GM12874 (cell line): ENCODE results near the gene GLRA1.

ENCODE experiments used
- CTCF ChIP-seq: IDR thresholded peaks from 2 replicates; pipeline ENCODE4 v1.5.1; 2011; ENCODE audit warnings: low read depth, mild to moderate bottlenecking, control low read depth, low read length, moderate library complexity; ENCODE audit not compliant: insufficient read depth

Gene GLRA1

GRCh38 chr5:151924564-151925301 is at the start of gene GLRA1:
Gene GLRA1, minus strand, starts transcription at chr5:151924851. Its CDS starts 302 bp downstream, at chr5:151924549.
- no peak for TF ChIP-seq CTCF

DNA sequence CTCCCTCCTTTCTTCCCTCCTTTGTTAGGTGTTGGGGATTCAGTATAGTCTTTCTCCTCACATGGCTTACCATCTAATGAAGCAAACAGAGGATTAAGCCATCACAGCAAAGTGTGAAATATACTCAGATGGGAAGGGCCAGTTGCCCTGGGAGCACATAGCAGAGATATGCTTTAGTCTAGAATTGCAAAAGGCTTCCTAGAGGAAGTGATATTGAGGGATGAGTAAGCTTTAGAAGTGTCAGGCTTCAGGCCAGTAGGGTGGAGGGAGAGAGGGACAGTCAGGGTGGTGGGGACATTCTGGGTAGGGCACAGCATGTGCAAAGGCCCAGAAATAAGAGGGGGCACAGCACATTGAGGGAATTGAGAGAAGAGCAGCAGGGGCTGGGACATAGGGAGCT is 46.2 kb upstream of the GLRA1 start:
- no peak for TF ChIP-seq CTCF

DNA sequence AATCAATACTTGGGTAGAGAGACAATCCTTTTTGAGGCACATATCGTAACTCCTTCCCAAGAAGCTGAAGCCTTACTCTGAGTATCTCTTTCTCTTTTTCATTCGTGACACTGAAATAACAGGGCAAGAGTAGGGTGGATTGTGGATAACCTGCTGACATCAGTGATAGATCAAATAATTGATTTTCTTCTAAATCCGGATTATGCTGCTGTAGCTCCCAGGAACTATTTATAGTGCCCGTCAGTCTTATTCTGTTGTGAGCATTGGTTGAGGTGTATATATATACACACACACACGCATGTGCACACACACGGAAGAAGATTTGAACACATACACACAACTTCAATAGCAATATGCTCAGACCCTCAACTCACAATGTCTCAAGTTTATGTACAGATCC is 43.2 kb upstream of the GLRA1 start:
- TF ChIP-seq CTCF: no peak

DNA sequence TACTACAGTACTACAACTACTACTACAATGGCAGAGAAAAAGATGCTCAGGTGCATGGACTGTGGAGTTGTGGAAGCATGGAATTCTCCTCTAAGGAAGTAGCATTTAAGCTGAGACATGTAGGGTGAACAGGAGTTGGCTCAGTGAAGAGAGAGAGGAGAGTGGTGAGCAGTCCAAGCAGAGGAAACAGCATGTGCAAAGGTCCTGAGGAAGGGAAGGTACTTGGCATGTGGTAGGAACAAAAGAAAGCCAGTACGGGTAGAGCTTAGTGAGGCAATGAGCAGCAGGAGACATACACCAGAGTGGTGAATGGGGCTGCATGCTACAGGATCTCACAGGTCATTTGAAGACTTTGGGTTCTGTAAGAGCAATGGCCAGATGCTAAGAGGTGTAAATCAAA is 41.4 kb upstream of the GLRA1 start:
- no peak for TF ChIP-seq CTCF

GRCh38 chr5:151964471-151964870 is 39.8 kb upstream of the GLRA1 start:
- TF ChIP-seq CTCF: no peak

- no peak for TF ChIP-seq CTCF
These were observed 36.9 kb upstream of the GLRA1 start for GRCh38 chr5:151961557-151961956.

DNA sequence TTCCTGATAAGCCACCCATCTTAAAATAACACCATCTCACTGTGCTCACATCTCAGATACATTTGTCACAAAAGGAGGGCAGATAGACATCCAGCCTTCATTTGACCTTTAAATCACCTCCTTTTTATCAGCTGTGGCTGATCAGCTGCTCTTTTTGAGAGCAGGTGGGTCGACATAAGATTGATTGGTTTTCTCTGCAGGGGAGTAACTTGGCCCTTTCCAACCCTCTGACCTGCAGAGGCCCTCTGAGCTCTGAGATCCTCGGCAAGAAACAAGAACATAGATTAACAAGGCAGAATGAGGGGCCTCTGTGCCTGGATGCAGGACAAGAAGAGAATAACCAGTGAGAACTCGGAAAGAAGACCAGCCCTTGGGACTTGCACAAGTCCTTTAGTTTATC is 33.5 kb upstream of the GLRA1 start:
- no peak for TF ChIP-seq CTCF

DNA sequence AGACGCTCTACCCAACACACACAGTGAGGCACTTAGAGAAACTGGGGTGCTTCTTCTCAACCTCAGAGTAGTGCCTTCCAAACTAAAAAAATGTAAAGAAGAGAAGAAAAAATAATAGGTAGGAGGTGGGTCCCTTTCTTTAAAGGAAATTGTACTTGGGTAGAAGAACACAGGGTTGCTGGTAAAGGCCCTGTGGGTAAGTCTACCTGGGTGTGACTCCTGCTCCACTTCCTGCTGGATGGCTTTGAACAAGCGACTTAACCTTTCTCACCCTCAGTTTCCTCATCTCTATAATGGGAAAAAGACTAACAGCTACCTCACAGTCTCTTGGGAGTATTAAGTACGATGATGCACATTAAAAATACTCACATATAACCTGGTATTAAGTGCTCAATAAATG is 32.1 kb upstream of the GLRA1 start:
- TF ChIP-seq CTCF: no peak
